Common myeloid progenitor, CD34-positive (primary cell): ENCODE data around the gene LIN9.
"Not testable (repeated sequence)": the region's sequence is repeated elsewhere in the genome, so short reads cannot be mapped to it uniquely, and the experiment has no call there.

ENCODE experiments used
- CTCF ChIA-PET: fragments of 350-600 bp; sonication (Branson Sonifier 250); formaldehyde crosslinking; loops from one replicate; lab custom pipeline; 2021; ENCODE audit warnings: antibody characterized with exemption; lab: Charles Lee
- POLR2A ChIA-PET: fragments of 350-600 bp; sonication (Branson Sonifier 250); formaldehyde crosslinking; loops from one replicate; lab custom pipeline; 2021; ENCODE audit warnings: antibody characterized with exemption; lab: Charles Lee
- DNase-seq, 3 donors: peaks; one replicate each; pipeline versions ENCODE4 v3.0.0 to v3.0.0-alpha.2; 2013
- H3K27ac ChIP-seq, 2 experiments: 1 replicate in 1 of 2; 2 replicates in 1 of 2; pipeline ENCODE4 v1.7.0; 2013; ENCODE audit warnings: inconsistent platforms in 2 of 2, low read length in 2 of 2, mild to moderate bottlenecking in 2 of 2, low read depth in 1 of 2, moderate library complexity in 1 of 2; ENCODE audit not compliant: severe bottlenecking in 2 of 2, insufficient read depth in 1 of 2, poor library complexity in 1 of 2
- H3K27me3 ChIP-seq, 5 experiments: replicated peaks in 2 of 5; 1 replicate in 3 of 5; 2 replicates in 2 of 5; pipeline versions ENCODE4 v1.6.1 to v1.7.0; 2013; ENCODE audit warnings: low read length in 4 of 5, mild to moderate bottlenecking in 2 of 5, moderate library complexity in 2 of 5, inconsistent platforms in 1 of 5; ENCODE audit not compliant: insufficient read depth in 5 of 5, control insufficient read depth in 4 of 5
- H3K36me3 ChIP-seq, 4 experiments: 1 replicate in 2 of 4; 2 replicates in 2 of 4; pipeline versions ENCODE4 v1.6.1 to v1.7.0; 2013; ENCODE audit warnings: low read length in 3 of 4, control low read depth in 1 of 4, mild to moderate bottlenecking in 1 of 4; ENCODE audit not compliant: control insufficient read depth in 4 of 4, insufficient read depth in 4 of 4
- H3K4me1 ChIP-seq, 4 experiments: 1 replicate in 3 of 4; 2 replicates in 1 of 4; pipeline versions ENCODE4 v1.6.1 to v1.7.1; 2013; ENCODE audit warnings: low read length in 3 of 4, mild to moderate bottlenecking in 3 of 4, control low read depth in 1 of 4, inconsistent platforms in 1 of 4, moderate library complexity in 1 of 4; ENCODE audit not compliant: control insufficient read depth in 4 of 4, insufficient read depth in 4 of 4; ENCODE audit errors: control extremely low read depth in 1 of 4
- H3K4me3 ChIP-seq, 7 experiments: 1 replicate in 4 of 7; 2 replicates in 3 of 7; pipeline versions ENCODE4 v1.5.1 to v1.7.0; 2013; ENCODE audit warnings: mild to moderate bottlenecking in 7 of 7, low read length in 6 of 7, moderate library complexity in 6 of 7, inconsistent platforms in 2 of 7, low read depth in 2 of 7, control low read depth in 1 of 7; ENCODE audit not compliant: insufficient read depth in 4 of 7, control insufficient read depth in 1 of 7; ENCODE audit errors: extremely low read depth in 1 of 7
- H3K9me3 ChIP-seq, 5 experiments: 1 replicate in 4 of 5; 2 replicates in 1 of 5; pipeline versions ENCODE4 v1.6.1 to v1.7.1; 2013; ENCODE audit warnings: low read length in 4 of 5, mild to moderate bottlenecking in 2 of 5, inconsistent platforms in 1 of 5, low read depth in 1 of 5, moderate library complexity in 1 of 5; ENCODE audit not compliant: control insufficient read depth in 4 of 5, insufficient read depth in 2 of 5; ENCODE audit errors: control extremely low read depth in 1 of 5
- WGBS: methylation state at CpG from one replicate; pipeline ENCODE4 v1.1.5; 2013; ENCODE audit not compliant: insufficient coverage; 5-methylcytosine and 5-hydroxymethylcytosine counted together

Gene LIN9

GRCh38 chr1:226350519-226350865, 41.5 kb upstream of the LIN9 start:
- H3K4me1 ChIP-seq, result peaks cover 6 to 71% (median 36%) of the 10 kb centered on the region in 4 experiments
- ChIA-PET POLR2A (interaction anchor here (1.4 kb wide), 1 partner anchor 41 kb away, joined by 3 read pairs; the partner anchor contains the start of gene LIN9), CTCF (interaction anchor here (1.3 kb wide), 1 partner anchor 43 kb away, joined by 3 read pairs; no protein-coding TSS in a partner anchor)
- no peaks in the 10 kb centered on the region for H3K27me3 ChIP-seq
- WGBS, result 9% methylated on average over 9 of the region's 9 CpGs
- no peak for DNase-seq
- no peaks in the 10 kb centered on the region for H3K9me3 ChIP-seq
- H3K36me3 ChIP-seq, result peaks cover 0 to 2% (median under 1%) of the 10 kb centered on the region in 4 experiments
- H3K27ac ChIP-seq, result peak overlapping the region; percentile 66 to 77
- peak overlapping the region in 5 of 7 experiments; percentile 11 to 52 (median 23) for H3K4me3 ChIP-seq

GRCh38 chr1:226349801-226350518, 41.0 kb upstream of the LIN9 start:
- 11% methylated on average over 17 of the region's 18 CpGs for WGBS

GRCh38 chr1:226349081-226349480, 40.1 kb upstream of the LIN9 start:
- H3K27ac ChIP-seq, result no peak overlapping the region
- H3K27me3 ChIP-seq, result no peaks in the 10 kb centered on the region
- WGBS, result 56% methylated on average over 10 of the region's 11 CpGs
- H3K9me3 ChIP-seq, result no peaks in the 10 kb centered on the region
- CTCF ChIA-PET, result interaction anchor here (1.3 kb wide), 1 partner anchor 42 kb away, joined by 3 read pairs; no protein-coding TSS in a partner anchor
- peak in 1 of 3 donors; percentile 16 for DNase-seq
- no peak overlapping the region for H3K4me3 ChIP-seq
- POLR2A ChIA-PET, result no interaction called here
- H3K4me1 ChIP-seq, result peaks cover 5 to 65% (median 36%) of the 10 kb centered on the region in 4 experiments
- no peaks in the 10 kb centered on the region for H3K36me3 ChIP-seq

More at GRCh38 chr1:226349801-226350518, 41.0 kb upstream of the LIN9 start:
- H3K27me3 ChIP-seq, result no peaks in the 10 kb centered on the region
- H3K36me3 ChIP-seq, result no peaks in the 10 kb centered on the region
- peaks cover 6 to 71% (median 36%) of the 10 kb centered on the region in 4 experiments for H3K4me1 ChIP-seq
- ChIA-PET POLR2A (interaction anchor here (1.4 kb wide), 1 partner anchor 41 kb away, joined by 3 read pairs; the partner anchor contains the start of gene LIN9), CTCF (interaction anchor here (1.3 kb wide), 1 partner anchor 43 kb away, joined by 3 read pairs; no protein-coding TSS in a partner anchor)
- H3K4me3 ChIP-seq, result peak overlapping the region in 5 of 7 experiments; percentile 11 to 52 (median 23)
- peak; percentile 71 to 91 (median 82) for DNase-seq
- no peaks in the 10 kb centered on the region for H3K9me3 ChIP-seq
- peak overlapping the region; percentile 66 to 77 for H3K27ac ChIP-seq

GRCh38 chr1:226344441-226345259, 35.7 kb upstream of the LIN9 start:
- ChIA-PET CTCF (interaction anchor here (1.1 kb wide), 1 partner anchor 11 kb away, joined by 3 read pairs; no protein-coding TSS in a partner anchor), POLR2A (no interaction called here)
- DNase-seq, result no peak
- Histone ChIP-seq H3K9me3 (peaks cover 0 to 6% (median 2%) of the 10 kb centered on the region in 5 experiments), H3K36me3 (no peaks in the 10 kb centered on the region), H3K4me3 (no peak overlapping the region), H3K27ac (no peak overlapping the region), H3K4me1 (peaks cover 0 to 27% (median 12%) of the 10 kb centered on the region in 4 experiments), H3K27me3 (no peaks in the 10 kb centered on the region)
- WGBS, result 70% methylated on average over 7 of the region's 8 CpGs

GRCh38 chr1:226342656-226343055, 33.7 kb upstream of the LIN9 start:
- CTCF ChIA-PET, result no interaction called here
- no peak overlapping the region for H3K27ac ChIP-seq
- no peak for DNase-seq
- H3K27me3 ChIP-seq, result no peaks in the 10 kb centered on the region
- POLR2A ChIA-PET, result no interaction called here
- peaks cover 0 to 6% (median 2%) of the 10 kb centered on the region in 5 experiments for H3K9me3 ChIP-seq
- H3K4me1 ChIP-seq, result peaks cover 0 to 7% (median 2%) of the 10 kb centered on the region in 4 experiments
- 60% methylated on average over 1 of the region's 2 CpGs for WGBS
- no peaks in the 10 kb centered on the region for H3K36me3 ChIP-seq
- no peak overlapping the region for H3K4me3 ChIP-seq

GRCh38 chr1:226340111-226340510, 31.1 kb upstream of the LIN9 start:
- H3K27ac ChIP-seq, H3K36me3 ChIP-seq, H3K9me3 ChIP-seq, DNase-seq, H3K4me1 ChIP-seq, H3K4me3 ChIP-seq, POLR2A ChIA-PET, H3K27me3 ChIP-seq: not testable (repeated sequence)
- WGBS, result 90% methylated on average over 2 of the region's 3 CpGs
- CTCF ChIA-PET, result interaction anchor here (1.0 to 1.4 kb wide), 2 partner anchors 8 to 36 kb away, joined by 4 read pairs; no protein-coding TSS in a partner anchor
